ENCODE results near the gene DLX3. TPM values are rescaled to one million over a fixed set of nuclear protein-coding genes. Genes with fewer than 3 reads are reported as not detected.

DLX3 gene
- total and polyA plus RNA-seq, 2 donors (not counting 1 experiment from before 2014, with no cell fraction given): not detected

- H3K27ac ChIP-seq (ENCODE audit: insufficient read depth, low read length): no peak overlapping the region
- H3K9ac ChIP-seq (ENCODE audit: insufficient read depth, low read length): no peak overlapping the region
- no peaks in the 10 kb centered on the region for H3K4me1 ChIP-seq (ENCODE audit: control insufficient read depth, extremely low read depth, insufficient read depth, low read length)
- H4K20me1 ChIP-seq (ENCODE audit: control insufficient read depth, extremely low read depth, insufficient read depth, low read length): no peaks in the 10 kb centered on the region
- TF ChIP-seq EZH2 (IDR thresholded peaks at IDR 0.05; ENCODE audit: low read length, missing control alignments) (no peak), CTCF (conservative IDR thresholded peaks at IDR 0.05 in 1 of 2, IDR thresholded peaks at IDR 0.05 in 1 of 2; ENCODE audit: low read depth in 1 of 2, low read length in 2 of 2) (no peak)
- no peak overlapping the region for H2AFZ ChIP-seq (ENCODE audit: low read length)
- H3K4me3 ChIP-seq (replicated peaks in 1 of 4; ENCODE audit: control extremely low read depth in 1 of 4, insufficient read depth in 1 of 4, low read depth in 3 of 4, low read length in 4 of 4): no peak overlapping the region
- DNase-seq (ENCODE audit: low read depth in 2 of 2): no peak
- H3K4me2 ChIP-seq (ENCODE audit: extremely low read depth, insufficient read depth, low read length): no peak overlapping the region
- no peaks in the 10 kb centered on the region for H3K36me3 ChIP-seq (ENCODE audit: control insufficient read depth, insufficient read depth, low read length)
- H3K9me3 ChIP-seq (ENCODE audit: control insufficient read depth, insufficient read depth, low read depth, low read length): no peaks in the 10 kb centered on the region
- no peaks in the 10 kb centered on the region for H3K79me2 ChIP-seq (ENCODE audit: control insufficient read depth, insufficient read depth, low read length)
- peaks cover 23% of the 10 kb centered on the region for H3K27me3 ChIP-seq (ENCODE audit: control insufficient read depth, insufficient read depth, low read length)
These were observed 45.4 kb downstream of the DLX3 start for GRCh38 chr17:49949634-49950033.

GRCh38 chr17:49946964-49947584, 48.0 kb downstream of the DLX3 start:
- no peaks in the 10 kb centered on the region for H3K4me1 ChIP-seq (ENCODE audit: control insufficient read depth, extremely low read depth, insufficient read depth, low read length)
- no peaks in the 10 kb centered on the region for H3K9me3 ChIP-seq (ENCODE audit: control insufficient read depth, insufficient read depth, low read depth, low read length)
- DNase-seq (ENCODE audit: low read depth in 2 of 2): no peak
- peaks cover 33% of the 10 kb centered on the region for H3K27me3 ChIP-seq (ENCODE audit: control insufficient read depth, insufficient read depth, low read length)
- H4K20me1 ChIP-seq (ENCODE audit: control insufficient read depth, extremely low read depth, insufficient read depth, low read length): no peaks in the 10 kb centered on the region
- H3K4me3 ChIP-seq (replicated peaks in 1 of 4; ENCODE audit: control extremely low read depth in 1 of 4, insufficient read depth in 1 of 4, low read depth in 3 of 4, low read length in 4 of 4): no peak overlapping the region
- H3K79me2 ChIP-seq (ENCODE audit: control insufficient read depth, insufficient read depth, low read length): no peaks in the 10 kb centered on the region
- no peak overlapping the region for H2AFZ ChIP-seq (ENCODE audit: low read length)
- no peak overlapping the region for H3K4me2 ChIP-seq (ENCODE audit: extremely low read depth, insufficient read depth, low read length)
- no peak overlapping the region for H3K27ac ChIP-seq (ENCODE audit: insufficient read depth, low read length)
- H3K9ac ChIP-seq (ENCODE audit: insufficient read depth, low read length): no peak overlapping the region
- TF ChIP-seq CTCF (conservative IDR thresholded peaks at IDR 0.05 in 1 of 2, IDR thresholded peaks at IDR 0.05 in 1 of 2; ENCODE audit: low read depth in 1 of 2, low read length in 2 of 2): no peak
- H3K36me3 ChIP-seq (ENCODE audit: control insufficient read depth, insufficient read depth, low read length): no peaks in the 10 kb centered on the region

GRCh38 chr17:49946208-49946607, 48.8 kb downstream of the DLX3 start:
- Histone ChIP-seq H3K79me2 (ENCODE audit: control insufficient read depth, insufficient read depth, low read length) (no peaks in the 10 kb centered on the region), H3K27me3 (ENCODE audit: control insufficient read depth, insufficient read depth, low read length) (peaks cover 34% of the 10 kb centered on the region), H4K20me1 (ENCODE audit: control insufficient read depth, extremely low read depth, insufficient read depth, low read length) (no peaks in the 10 kb centered on the region), H3K27ac (ENCODE audit: insufficient read depth, low read length) (no peak overlapping the region), H3K4me1 (ENCODE audit: control insufficient read depth, extremely low read depth, insufficient read depth, low read length) (no peaks in the 10 kb centered on the region), H3K9ac (ENCODE audit: insufficient read depth, low read length) (no peak overlapping the region), H3K4me2 (ENCODE audit: extremely low read depth, insufficient read depth, low read length) (no peak overlapping the region), H3K4me3 (replicated peaks in 1 of 4; ENCODE audit: control extremely low read depth in 1 of 4, insufficient read depth in 1 of 4, low read depth in 3 of 4, low read length in 4 of 4) (no peak overlapping the region), H3K36me3 (ENCODE audit: control insufficient read depth, insufficient read depth, low read length) (no peaks in the 10 kb centered on the region), H2AFZ (ENCODE audit: low read length) (no peak overlapping the region), H3K9me3 (ENCODE audit: control insufficient read depth, insufficient read depth, low read depth, low read length) (no peaks in the 10 kb centered on the region)
- no peak for TF ChIP-seq EZH2 (IDR thresholded peaks at IDR 0.05; ENCODE audit: low read length, missing control alignments)
- no peak for TF ChIP-seq CTCF (conservative IDR thresholded peaks at IDR 0.05 in 1 of 2, IDR thresholded peaks at IDR 0.05 in 1 of 2; ENCODE audit: low read depth in 1 of 2, low read length in 2 of 2)
- DNase-seq (ENCODE audit: low read depth in 2 of 2): no peak

Measured in fibroblast of lung (primary cell).